Gastrocnemius medialis (tissue), 4 donors: ENCODE results near the gene ANKRD13B. TPM values are rescaled to one million over a fixed set of nuclear protein-coding genes. Genes with fewer than 3 reads are reported as not detected.
"Not testable (repeated sequence)": the region's sequence is repeated elsewhere in the genome, so short reads cannot be mapped to it uniquely, and the experiment has no call there.

Experiments used
- ATAC-seq, 2 donors: fragments of 150-250 bp; one replicate each; pipeline ENCODE4 v1.9.1; 2016
- DNase-seq, 2 donors: peaks; one replicate each; pipeline ENCODE4 v3.0.0-alpha.2; 2019
- H3K27ac ChIP-seq, 4 donors: fragments of 200-600 bp; sonication (generic); 1 replicate in 1 of 4; 2 replicates in 3 of 4; pipeline ENCODE4 v1.5.1; 2016 to 2018; ENCODE audit warnings: mild to moderate bottlenecking in 2 of 4, moderate library complexity in 1 of 4
- H3K27me3 ChIP-seq, 3 donors: fragments of 200-600 bp; sonication (generic) in 2 of 3; 1 replicate in 1 of 3; 2 replicates in 2 of 3; pipeline versions ENCODE4 v1.5.1 to v1.6.0; 2016 to 2019; ENCODE audit warnings: mild to moderate bottlenecking in 1 of 3, moderate library complexity in 1 of 3
- H3K36me3 ChIP-seq, 2 donors: fragments of 200-600 bp; sonication (generic) in 1 of 2; one replicate each; pipeline ENCODE4 v1.5.1; 2017 to 2018
- H3K4me1 ChIP-seq, 2 donors: fragments of 200-600 bp; sonication (generic) in 1 of 2; one replicate each; pipeline ENCODE4 v1.5.1; 2016 to 2017; ENCODE audit warnings: mild to moderate bottlenecking in 2 of 2
- H3K4me3 ChIP-seq, 4 donors: fragments of 200-600 bp; sonication (generic) in 3 of 4; 1 replicate in 1 of 4; 2 replicates in 3 of 4; pipeline ENCODE4 v1.5.1; 2016 to 2019; ENCODE audit warnings: mild to moderate bottlenecking in 2 of 4
- H3K9me3 ChIP-seq, 3 donors: fragments of 200-600 bp; sonication (generic) in 2 of 3; 1 replicate in 1 of 3; 2 replicates in 2 of 3; pipeline ENCODE4 v1.5.1; 2016 to 2019
- CTCF ChIP-seq, 5 experiments: fragments of 450-650 bp in 3 of 5; fragments of 200-600 bp in 2 of 5; sonication (generic) in 2 of 5; IDR thresholded peaks in 4 of 5; conservative IDR thresholded peaks in 1 of 5; 1 replicate in 4 of 5; 2 replicates in 1 of 5; pipeline ENCODE4 v1.5.1; 2016 to 2019; ENCODE audit warnings: antibody characterized with exemption in 5 of 5, mild to moderate bottlenecking in 3 of 5, moderate library complexity in 3 of 5
- POLR2A ChIP-seq, 2 donors: fragments of 450-650 bp; IDR thresholded peaks; one replicate each; pipeline ENCODE4 v1.6.1; 2017; ENCODE audit warnings: antibody characterized with exemption in 2 of 2, mild to moderate bottlenecking in 2 of 2, moderate library complexity in 2 of 2
- in situ Hi-C, 4 donors: fragments of 200-750 bp; cut with MboI; loops; one replicate each; pipeline versions ENCODE4 v1.15.0 to v1.8.0; 2017; ENCODE audit warnings: low sequenced_read_pairs in 4 of 4
- intact Hi-C: fragments of 100-400 bp; cut with DNase I; formaldehyde crosslinking; loops from one replicate; pipeline ENCODE4 v1.15.1; 2023; ENCODE audit warnings: low total_unique reads
- total RNA-seq, 4 donors: library from RNA; depleted of rRNA; stranded (reverse); fragments of >200 nt; gene quantifications; one replicate each; pipeline versions ENCODE4 v1.1.0 to v1.2.3, GENCODE V29; 2016

Gene ANKRD13B
- total RNA-seq, 4 donors from 2014 or later: 8.2 to 11.5 (median 9.2) TPM

DNA sequence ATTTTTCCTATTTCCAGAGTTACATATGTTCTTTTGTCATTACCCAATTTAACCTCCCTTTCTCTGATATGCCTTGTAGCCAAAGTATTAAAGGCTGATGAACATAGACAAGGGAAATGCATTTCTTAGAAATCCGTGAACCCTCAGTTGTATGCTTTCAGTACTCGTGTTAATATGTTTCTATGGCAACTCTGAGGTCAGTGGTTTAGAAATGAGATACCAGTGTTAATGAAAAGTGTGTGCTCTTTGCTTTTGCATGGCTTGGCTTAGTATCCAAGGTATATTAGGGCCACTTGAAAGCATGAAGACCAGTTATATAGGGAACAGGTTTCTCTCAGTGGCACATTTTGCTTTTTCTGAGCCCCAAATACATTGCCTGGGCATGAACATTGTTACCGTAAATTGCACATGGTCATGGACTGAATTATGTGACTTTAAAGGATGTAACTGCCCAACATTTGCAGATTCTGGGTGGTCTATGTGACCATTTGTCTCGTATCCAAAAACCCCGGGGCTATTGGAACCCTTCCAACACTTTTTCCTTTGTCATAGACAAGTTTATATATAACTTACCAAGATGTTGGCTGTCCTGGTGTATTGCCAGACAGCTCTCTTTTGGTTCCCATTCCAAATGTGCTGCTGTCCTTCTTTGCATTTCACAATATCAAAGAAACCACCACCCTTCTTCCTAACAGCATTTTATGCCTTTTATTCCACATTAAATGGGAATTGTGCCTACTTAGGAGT is 43.6 kb upstream of the ANKRD13B start:
- ATAC-seq (no peak), DNase-seq (no peak)
- peaks cover 6 to 14% of the 10 kb centered on the region in 2 donors for H3K4me1 ChIP-seq
- TF ChIP-seq POLR2A (IDR thresholded peaks at IDR 0.05) (no peak), CTCF (IDR thresholded peaks at IDR 0.05 in 4 of 5, conservative IDR thresholded peaks at IDR 0.05 in 1 of 5) (no peak)
- H3K9me3 ChIP-seq: no peaks in the 10 kb centered on the region
- no peak overlapping the region for H3K4me3 ChIP-seq
- no peaks in the 10 kb centered on the region for H3K27me3 ChIP-seq
- H3K27ac ChIP-seq: no peak overlapping the region
- H3K36me3 ChIP-seq: no peaks in the 10 kb centered on the region
- in situ Hi-C loops: no loop called here
- intact Hi-C loops: no loop called here

- no peak overlapping the region for H3K27ac ChIP-seq
- DNase-seq (no peak), ATAC-seq (no peak)
- in situ Hi-C loops (loop anchor here in 1 of 4 donors (25.0 kb wide), 1 partner anchor 381 kb away; the partner anchor contains the start of genes EFCAB5 and SSH2), intact Hi-C loops (no loop called here)
- H3K27me3 ChIP-seq: no peaks in the 10 kb centered on the region
- H3K4me3 ChIP-seq: no peak overlapping the region
- no peaks in the 10 kb centered on the region for H3K4me1 ChIP-seq
- TF ChIP-seq POLR2A (IDR thresholded peaks at IDR 0.05) (no peak), CTCF (IDR thresholded peaks at IDR 0.05 in 4 of 5, conservative IDR thresholded peaks at IDR 0.05 in 1 of 5) (no peak)
- H3K36me3 ChIP-seq: no peaks in the 10 kb centered on the region
- H3K9me3 ChIP-seq: no peaks in the 10 kb centered on the region
These were observed 37.1 kb upstream of the ANKRD13B start for GRCh38 chr17:29555840-29556239.

GRCh38 chr17:29557085-29557738 is 35.7 kb upstream of the ANKRD13B start:
- Histone ChIP-seq H3K9me3 (no peaks in the 10 kb centered on the region), H3K36me3 (no peaks in the 10 kb centered on the region), H3K27ac (no peak overlapping the region), H3K4me1 (no peaks in the 10 kb centered on the region), H3K4me3 (no peak overlapping the region), H3K27me3 (no peaks in the 10 kb centered on the region)
- intact Hi-C loops: no loop called here
- no peak for DNase-seq
- in situ Hi-C loops: loop anchor here in 1 of 4 donors (25.0 kb wide), 1 partner anchor 380 kb away; the partner anchor contains the start of genes EFCAB5 and SSH2
- TF ChIP-seq CTCF (IDR thresholded peaks at IDR 0.05 in 4 of 5, conservative IDR thresholded peaks at IDR 0.05 in 1 of 5) (no peak), POLR2A (IDR thresholded peaks at IDR 0.05) (no peak)
- no peak for ATAC-seq

- H3K27ac ChIP-seq: no peak overlapping the region
- no peak overlapping the region for H3K4me3 ChIP-seq
- intact Hi-C loops: no loop called here
- H3K27me3 ChIP-seq: no peaks in the 10 kb centered on the region
- TF ChIP-seq POLR2A (IDR thresholded peaks at IDR 0.05): no peak
- DNase-seq (no peak), ATAC-seq (no peak)
- in situ Hi-C loops: loop anchor here in 1 of 4 donors (25.0 kb wide), 1 partner anchor 380 kb away; the partner anchor contains the start of genes EFCAB5 and SSH2
- no peaks in the 10 kb centered on the region for H3K9me3 ChIP-seq
- no peaks in the 10 kb centered on the region for H3K4me1 ChIP-seq
- H3K36me3 ChIP-seq: no peaks in the 10 kb centered on the region
These were observed 35.2 kb upstream of the ANKRD13B start for GRCh38 chr17:29557739-29558116.

GRCh38 chr17:29558139-29558538 is 34.8 kb upstream of the ANKRD13B start:
- H3K27me3 ChIP-seq, ATAC-seq, intact Hi-C loops, DNase-seq, H3K9me3 ChIP-seq, H3K27ac ChIP-seq, H3K4me1 ChIP-seq, H3K36me3 ChIP-seq, H3K4me3 ChIP-seq: not testable (repeated sequence)
- in situ Hi-C loops: loop anchor here in 1 of 4 donors (25.0 kb wide), 1 partner anchor 379 kb away; the partner anchor contains the start of genes EFCAB5 and SSH2
